ENCODE data around the gene GBE1.

The GBE1 gene

DNA sequence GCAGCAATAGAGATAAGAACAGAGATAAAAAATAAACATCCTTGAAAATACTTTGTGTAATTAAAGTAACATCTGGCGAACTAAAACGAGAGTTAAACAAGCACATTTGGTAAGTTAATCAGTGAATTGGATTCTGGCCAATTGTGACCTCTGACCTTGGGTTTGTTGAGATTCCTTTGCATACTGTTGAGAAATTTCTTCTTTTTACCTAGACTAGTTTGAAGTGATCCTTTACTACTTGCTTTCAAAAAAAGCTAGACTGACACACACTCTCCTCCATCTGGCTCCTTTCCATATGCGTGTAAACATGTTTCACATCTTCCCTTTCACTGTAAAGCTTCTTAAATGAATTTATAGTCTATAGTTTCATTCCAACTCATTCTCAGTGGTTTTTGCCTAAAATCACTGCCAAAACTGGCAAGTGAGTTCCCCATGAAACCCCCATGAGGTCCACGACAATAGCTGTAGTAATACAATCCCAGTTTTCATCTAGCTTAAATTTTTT, 17.3 kb upstream of the GBE1 start:
- TF ChIP-seq FOXM1 (IDR thresholded peaks at IDR 0.05; ENCODE audit: borderline replicate concordance, low read depth) (no peak), USF1 (IDR thresholded peaks at IDR 0.05) (no peak), TEAD4 (IDR thresholded peaks at IDR 0.05) (no peak)

DNA sequence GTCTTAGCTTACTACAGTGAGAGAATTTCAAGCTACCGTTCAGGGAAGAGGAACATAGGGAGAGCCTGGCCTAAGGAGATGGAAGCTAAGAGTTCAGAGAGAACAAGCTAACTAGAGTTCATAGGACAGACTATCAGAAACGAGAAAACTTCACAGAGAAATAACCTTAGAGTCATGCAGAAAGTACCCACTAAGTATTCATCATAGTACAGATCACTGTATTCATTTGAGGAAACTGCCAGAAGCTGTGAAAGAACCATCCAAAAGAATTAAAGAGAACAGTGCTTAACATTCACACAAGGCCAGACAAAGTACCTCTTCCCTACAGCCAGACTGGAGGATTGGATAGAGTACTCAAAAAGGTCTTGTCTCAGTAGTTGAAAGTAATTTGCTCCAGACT, 15.2 kb upstream of the GBE1 start:
- TF ChIP-seq, protein P1, sequence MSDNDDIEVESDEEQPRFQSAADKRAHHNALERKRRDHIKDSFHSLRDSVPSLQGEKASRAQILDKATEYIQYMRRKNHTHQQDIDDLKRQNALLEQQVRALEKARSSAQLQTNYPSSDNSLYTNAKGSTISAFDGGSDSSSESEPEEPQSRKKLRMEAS (IDR thresholded peaks at IDR 0.05), result no peak
- TF ChIP-seq CREB1 (IDR thresholded peaks at IDR 0.05; ENCODE audit: low read depth) (no peak), REST (IDR thresholded peaks at IDR 0.05; ENCODE audit: low read depth) (no peak), USF1 (IDR thresholded peaks at IDR 0.05) (no peak), EGR1 (IDR thresholded peaks at IDR 0.05) (no peak), TCF12 (IDR thresholded peaks at IDR 0.05; ENCODE audit: low read depth) (no peak)

DNA sequence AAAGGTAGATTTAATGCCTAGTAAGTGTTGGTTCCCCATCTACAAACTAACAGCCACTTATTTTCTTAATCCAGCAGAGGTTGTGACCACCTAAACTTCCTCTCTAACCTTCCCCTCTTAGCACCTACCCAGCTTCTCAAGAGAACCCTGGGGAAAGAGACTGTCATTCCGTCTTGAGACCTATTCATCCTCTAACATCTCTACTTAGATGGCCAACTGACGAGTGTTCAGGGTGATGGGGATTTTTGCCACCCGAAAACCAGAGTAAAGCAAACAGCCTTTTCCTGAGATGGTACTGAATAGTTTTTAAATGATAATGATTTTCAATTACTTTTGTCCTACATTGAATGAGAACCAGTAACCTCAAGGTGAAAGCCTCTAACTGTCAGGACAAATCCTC, 9.3 kb upstream of the GBE1 start:
- TF ChIP-seq TCF12 (IDR thresholded peaks at IDR 0.05; ENCODE audit: low read depth) (no peak), EP300 (IDR thresholded peaks at IDR 0.05; ENCODE audit: borderline replicate concordance) (no peak), CEBPB (IDR thresholded peaks at IDR 0.05) (no peak), FOXM1 (IDR thresholded peaks at IDR 0.05; ENCODE audit: borderline replicate concordance, low read depth) (no peak), EGR1 (IDR thresholded peaks at IDR 0.05) (no peak), REST (IDR thresholded peaks at IDR 0.05; ENCODE audit: low read depth) (no peak), TEAD4 (IDR thresholded peaks at IDR 0.05) (no peak), YY1 (IDR thresholded peaks at IDR 0.05; ENCODE audit: low read depth) (no peak), CREB1 (IDR thresholded peaks at IDR 0.05; ENCODE audit: low read depth) (no peak)

- TF ChIP-seq TEAD4 (IDR thresholded peaks at IDR 0.05) (no peak), CREB1 (IDR thresholded peaks at IDR 0.05; ENCODE audit: low read depth) (no peak), EGR1 (IDR thresholded peaks at IDR 0.05) (no peak), RAD21 (IDR thresholded peaks at IDR 0.05; ENCODE audit: low read depth) (no peak)
Measured at GRCh38 chr3:81769299-81769698, 7.9 kb upstream of the GBE1 start.

- no peak for TF ChIP-seq TEAD4 (IDR thresholded peaks at IDR 0.05)
- no peak for TF ChIP-seq TCF12 (IDR thresholded peaks at IDR 0.05; ENCODE audit: low read depth)
- TF ChIP-seq ZBTB7A (IDR thresholded peaks at IDR 0.05; ENCODE audit: low read depth), result no peak
- TF ChIP-seq USF1 (IDR thresholded peaks at IDR 0.05), result no peak
- TF ChIP-seq, protein P1 (IDR thresholded peaks at IDR 0.05), result no peak
- no peak for TF ChIP-seq FOXM1 (IDR thresholded peaks at IDR 0.05; ENCODE audit: borderline replicate concordance, low read depth)
- no peak for TF ChIP-seq RAD21 (IDR thresholded peaks at IDR 0.05; ENCODE audit: low read depth)
- TF ChIP-seq YY1 (IDR thresholded peaks at IDR 0.05; ENCODE audit: low read depth), result no peak
- no peak for TF ChIP-seq NFIC (IDR thresholded peaks at IDR 0.05)
- TF ChIP-seq EP300 (IDR thresholded peaks at IDR 0.05; ENCODE audit: borderline replicate concordance), result no peak
- TF ChIP-seq CEBPB (IDR thresholded peaks at IDR 0.05), result no peak
- TF ChIP-seq REST (IDR thresholded peaks at IDR 0.05; ENCODE audit: low read depth), result no peak
Measured at GRCh38 chr3:81765400-81765799, 4.0 kb upstream of the GBE1 start.

Data from Ishikawa (cell line).